DMS53 treated with DMSO at 0.1 percent for 48 hours (cell line): Measurements from ENCODE around the gene RTKN.

ENCODE experiments used
- DNase-seq: peaks from one replicate; lab custom pipeline; 2025; ENCODE audit not compliant: unreplicated experiment; lab: John Stamatoyannopoulos, UW

The RTKN gene

GRCh38 chr2:74417763-74418162, 24.0 kb downstream of the RTKN start:
- no peak for DNase-seq

- DNase-seq = no peak
Measured at GRCh38 chr2:74417197-74417596, 24.5 kb downstream of the RTKN start.

- no peak for DNase-seq
Measured at GRCh38 chr2:74416778-74417177, 25.0 kb downstream of the RTKN start.

GRCh38 chr2:74415762-74416395, 25.9 kb downstream of the RTKN start:
- DNase-seq = peak; percentile 31

GRCh38 chr2:74414881-74415761, 26.6 kb downstream of the RTKN start:
- peak; percentile 63 for DNase-seq

- DNase-seq = peak; percentile 24
Measured at GRCh38 chr2:74414441-74414840, 27.3 kb downstream of the RTKN start.

- no peak for DNase-seq
Measured at GRCh38 chr2:74413001-74413698, 28.6 kb downstream of the RTKN start.

- no peak for DNase-seq
Measured at GRCh38 chr2:74407682-74408081, 34.1 kb downstream of the RTKN start.

- DNase-seq = peak; percentile 8
Measured at GRCh38 chr2:74406035-74406434, 35.7 kb downstream of the RTKN start.

GRCh38 chr2:74401891-74402290, 39.8 kb downstream of the RTKN start:
- no peak for DNase-seq

GRCh38 chr2:74399785-74400184, 42.0 kb downstream of the RTKN start:
- DNase-seq = no peak

GRCh38 chr2:74396149-74396548, 45.6 kb downstream of the RTKN start:
- DNase-seq = no peak

GRCh38 chr2:74393525-74393924, 48.2 kb downstream of the RTKN start:
- DNase-seq = no peak

- DNase-seq = no peak
Measured at GRCh38 chr2:74392449-74392743, 49.3 kb downstream of the RTKN start.

GRCh38 chr2:74391580-74392448, 49.9 kb downstream of the RTKN start:
- DNase-seq = peak; percentile 86

- DNase-seq = no peak
Measured at GRCh38 chr2:74391209-74391579, 50.5 kb downstream of the RTKN start.

GRCh38 chr2:74390606-74391005, 51.1 kb downstream of the RTKN start:
- no peak for DNase-seq

- DNase-seq = no peak
Measured at GRCh38 chr2:74387346-74387745, 54.4 kb downstream of the RTKN start.

GRCh38 chr2:74385396-74385795, 56.3 kb downstream of the RTKN start:
- DNase-seq = no peak

GRCh38 chr2:74384051-74384450, 57.7 kb downstream of the RTKN start:
- DNase-seq = no peak

- peak; percentile 18 for DNase-seq
Measured at GRCh38 chr2:74383254-74383653, 58.5 kb downstream of the RTKN start.
